GM12872 (cell line): ENCODE measurements around the gene SOX21.

Experiments
- CTCF ChIP-seq: IDR thresholded peaks from 3 replicates; pipeline ENCODE4 v1.5.1; 2011; ENCODE audit warnings: low read depth, mild to moderate bottlenecking, low read length, moderate library complexity; ENCODE audit not compliant: insufficient read depth

Gene SOX21

GRCh38 chr13:94711561-94712286, 621 bp downstream of the SOX21 start:
- TF ChIP-seq CTCF: no peak

DNA sequence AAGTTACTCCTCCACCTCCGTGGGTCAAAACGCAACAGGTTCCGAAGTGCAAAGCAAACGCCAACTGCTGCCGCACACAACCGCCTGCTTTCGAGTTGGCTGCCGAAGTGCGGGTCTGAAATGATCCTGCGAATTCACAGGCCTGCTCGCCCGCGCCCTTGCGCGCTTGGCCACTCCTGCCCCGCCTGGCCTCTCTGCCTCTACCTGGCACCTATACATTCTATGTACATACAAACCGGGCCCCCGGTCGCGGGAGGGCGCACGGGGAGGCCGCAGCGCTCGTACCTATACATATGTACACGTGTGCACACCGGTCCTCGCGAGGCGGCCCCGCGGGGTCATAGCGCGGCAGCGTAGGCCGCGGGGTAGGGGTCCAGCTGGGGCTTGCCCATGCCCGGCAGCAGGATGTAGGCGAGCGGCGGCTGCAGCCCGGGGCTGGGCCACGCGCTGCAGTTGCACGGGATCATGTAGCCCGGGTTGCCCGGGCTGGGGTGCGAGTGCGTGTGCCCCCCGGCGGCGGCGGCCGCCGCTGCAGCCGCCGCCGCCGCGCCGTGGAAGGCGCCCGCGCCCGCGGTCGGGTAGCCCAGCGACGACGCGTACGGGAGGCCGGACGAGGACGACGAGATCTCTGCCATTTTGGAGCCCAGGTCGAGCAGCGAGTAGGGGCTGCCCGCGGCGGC, 1.3 kb downstream of the SOX21 start:
- no peak for TF ChIP-seq CTCF

GRCh38 chr13:94710065-94710781, 2.1 kb downstream of the SOX21 start:
- TF ChIP-seq CTCF: no peak

DNA sequence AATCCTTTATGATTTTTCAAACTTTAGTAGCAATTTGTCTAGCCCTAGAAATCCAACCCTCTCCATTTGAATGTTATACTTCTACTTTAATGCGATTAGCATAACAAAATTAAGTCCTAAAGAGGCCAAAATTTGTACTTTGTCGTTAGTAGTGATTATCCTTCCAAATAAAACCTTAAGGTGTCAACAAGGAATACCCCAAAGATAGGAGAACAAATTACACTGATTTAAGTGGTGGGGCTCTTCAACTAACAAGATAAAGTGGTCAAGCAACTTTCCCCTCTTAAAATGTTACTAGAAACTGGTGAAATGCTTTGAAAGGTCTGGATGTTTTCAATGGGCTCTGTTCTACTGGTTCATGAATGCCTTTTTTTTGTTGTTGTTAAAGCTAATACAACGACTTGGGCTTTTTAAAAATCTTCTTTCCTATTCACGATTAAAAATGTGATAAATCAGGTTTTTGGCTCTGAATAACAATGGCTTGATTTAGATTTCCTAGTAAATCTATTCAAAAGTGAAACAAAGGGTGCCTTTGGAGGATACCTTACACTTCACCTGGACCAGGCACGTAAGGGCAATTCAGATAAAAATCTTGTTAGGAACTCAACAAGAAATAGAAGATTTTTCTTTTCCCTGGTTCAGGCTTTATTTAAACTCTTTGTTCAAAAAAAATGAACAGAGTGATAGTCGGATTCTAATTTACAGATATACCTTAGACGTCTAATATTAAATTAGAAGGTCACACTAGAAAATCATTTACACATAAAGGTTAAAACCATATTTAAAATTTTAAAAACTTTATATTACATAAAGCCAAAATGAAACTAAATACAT, 3.1 kb downstream of the SOX21 start:
- TF ChIP-seq CTCF: no peak

DNA sequence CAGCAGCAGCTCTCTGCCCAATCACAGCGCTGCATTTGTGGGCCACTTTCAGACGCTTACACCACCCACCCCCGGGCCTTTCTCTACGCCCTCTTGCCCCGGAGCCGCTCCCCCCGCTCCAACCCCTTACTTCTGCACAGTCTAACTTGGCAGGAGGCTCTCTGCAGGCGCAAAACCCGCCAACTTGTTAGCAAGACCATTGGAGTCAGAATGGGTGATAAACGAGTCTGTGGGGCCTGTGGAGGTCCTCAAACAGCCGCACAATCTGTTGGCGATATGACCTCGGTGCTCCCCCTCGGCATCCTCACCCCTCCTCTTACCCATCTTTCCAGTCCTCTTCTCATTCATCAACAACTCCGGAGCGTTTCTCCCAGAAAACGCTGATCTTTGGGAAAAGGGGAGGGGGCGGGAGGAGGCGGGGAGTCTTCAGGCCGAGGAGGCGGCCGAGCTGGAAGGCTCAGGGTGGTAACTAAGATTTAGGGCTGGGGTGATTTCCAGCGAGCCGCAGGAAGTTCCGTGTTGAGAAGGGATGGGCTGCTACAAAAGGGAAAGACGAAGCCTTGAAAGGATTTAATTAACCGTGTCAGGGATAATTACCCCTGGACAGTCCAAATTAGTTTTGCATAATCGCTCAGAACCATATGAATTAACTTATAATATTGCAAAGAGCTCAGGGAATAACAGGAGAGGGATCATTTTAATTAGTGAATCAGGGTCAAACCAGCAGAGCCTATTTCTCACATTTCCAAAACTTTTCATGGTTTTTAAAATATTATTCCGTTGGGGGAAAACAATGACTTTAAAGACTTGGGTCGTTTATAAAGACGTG, 4.1 kb downstream of the SOX21 start:
- TF ChIP-seq CTCF: no peak

DNA sequence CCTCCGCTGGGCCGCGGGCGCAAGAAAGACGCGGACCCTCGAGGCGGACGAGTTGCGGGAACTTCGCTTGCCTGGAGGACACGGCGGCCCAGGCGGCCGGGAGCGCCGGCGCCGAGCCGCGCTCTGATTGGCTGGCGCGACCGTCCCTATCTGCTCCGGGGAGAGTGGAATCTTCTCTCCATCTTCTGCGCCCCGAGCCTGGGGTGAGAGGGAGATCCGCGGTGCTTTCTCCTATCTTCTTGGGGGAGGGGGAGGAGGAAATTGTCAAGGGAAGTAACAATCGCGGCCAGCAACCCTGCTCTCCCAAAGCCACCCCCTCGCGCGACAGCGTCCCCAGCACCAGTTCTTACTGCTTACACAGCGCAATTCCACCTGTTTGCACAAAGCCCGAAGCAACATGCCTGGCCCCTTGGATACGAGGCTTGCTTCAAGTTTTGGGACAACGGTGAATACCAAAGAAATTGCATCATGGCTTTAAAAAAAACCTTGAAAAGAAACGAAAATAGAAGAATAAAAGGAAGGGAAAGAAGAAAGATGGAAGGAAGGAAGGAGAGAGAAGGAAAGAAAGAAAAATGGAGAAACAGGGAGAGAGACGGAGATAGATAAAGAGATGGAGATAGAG, 4.8 kb downstream of the SOX21 start:
- no peak for TF ChIP-seq CTCF
